HG02610 (cell line): ENCODE data around the gene GAB2.
A peak's percentile ranks its signal among the peaks of the same experiment; 100 is the strongest.

Source experiments
- ATAC-seq: cut with Tn5 transposase; IDR thresholded peaks from one replicate; pipeline ENCODE4 v1.9.1; 2021; ENCODE audit warnings: mild to moderate bottlenecking, moderate library complexity; ENCODE audit not compliant: unreplicated experiment

Gene GAB2

DNA sequence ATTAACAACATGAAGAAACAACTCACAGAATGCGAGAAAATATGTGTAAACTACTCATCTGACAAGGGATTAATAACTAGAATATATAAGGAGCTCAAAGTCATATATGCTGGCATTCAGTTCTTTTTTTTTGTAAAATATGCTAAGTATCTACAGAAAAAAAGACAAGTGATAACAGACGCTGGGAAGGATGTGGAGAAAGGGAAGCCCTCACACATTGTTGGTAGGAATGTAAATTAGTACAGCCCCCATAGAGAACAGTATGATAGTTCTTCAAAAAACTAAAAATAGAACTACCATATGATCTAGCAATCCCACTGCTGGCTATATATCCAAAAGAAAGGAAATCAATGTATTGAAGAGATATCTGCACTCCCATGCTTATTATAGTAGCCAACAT lies 13.8 kb downstream of the GAB2 start:
- no peak for ATAC-seq

DNA sequence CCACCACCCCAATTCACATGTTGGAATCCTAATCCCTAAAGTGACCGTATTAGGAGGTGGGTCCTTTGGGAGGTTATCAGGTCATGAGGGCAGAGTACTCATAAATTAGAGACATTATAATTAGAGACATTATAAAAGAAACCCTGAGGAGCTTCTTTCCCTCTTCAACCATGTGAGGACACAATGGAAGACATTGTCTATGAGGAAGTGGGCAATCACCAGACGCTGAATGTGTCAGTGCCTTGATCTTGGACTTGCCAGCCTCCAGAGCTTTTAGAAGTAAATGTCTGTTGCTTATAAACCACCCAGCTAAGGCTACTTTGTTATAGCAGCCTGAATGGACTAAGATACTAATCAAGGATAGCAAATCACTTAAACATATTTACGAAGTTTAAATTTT lies 14.8 kb downstream of the GAB2 start:
- no peak for ATAC-seq

DNA sequence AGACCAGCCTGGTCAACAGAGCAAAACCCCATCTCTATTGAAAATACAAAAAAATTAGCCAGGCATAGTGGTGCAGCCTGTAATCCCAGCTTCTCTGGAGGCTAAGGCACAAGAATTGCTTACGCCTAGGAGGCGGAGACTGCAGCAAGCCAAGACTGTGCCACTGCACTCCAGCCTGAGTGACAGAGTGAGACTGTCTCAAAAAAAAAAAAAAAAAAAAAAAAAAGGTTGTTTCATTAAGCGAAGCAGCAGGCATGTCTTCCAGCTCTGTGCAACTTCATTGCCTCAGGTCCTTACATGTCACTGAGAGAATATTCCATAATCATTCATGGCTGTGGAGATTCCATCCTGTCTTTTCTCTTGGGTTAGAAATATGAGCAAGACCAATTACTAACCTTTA lies 16.9 kb downstream of the GAB2 start:
- ATAC-seq = no peak

DNA sequence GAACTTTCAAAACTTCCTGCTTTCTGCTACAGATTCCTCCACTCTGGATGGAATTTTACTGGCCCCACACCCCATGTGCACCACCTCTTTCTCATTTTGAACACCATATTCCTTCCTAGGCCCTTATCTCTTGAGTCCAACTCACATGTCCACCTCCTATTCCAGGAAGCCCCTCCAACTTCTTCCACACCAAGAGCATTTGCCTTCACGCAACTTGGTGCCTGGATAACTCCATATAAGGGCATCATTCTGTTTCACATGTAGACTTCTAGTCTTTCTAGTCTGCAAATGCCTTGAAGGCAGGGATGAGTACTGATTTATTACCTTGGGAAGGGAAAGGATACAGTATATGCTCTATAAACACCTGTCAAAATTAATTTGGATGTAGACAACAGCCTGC lies 17.5 kb downstream of the GAB2 start:
- no peak for ATAC-seq

DNA sequence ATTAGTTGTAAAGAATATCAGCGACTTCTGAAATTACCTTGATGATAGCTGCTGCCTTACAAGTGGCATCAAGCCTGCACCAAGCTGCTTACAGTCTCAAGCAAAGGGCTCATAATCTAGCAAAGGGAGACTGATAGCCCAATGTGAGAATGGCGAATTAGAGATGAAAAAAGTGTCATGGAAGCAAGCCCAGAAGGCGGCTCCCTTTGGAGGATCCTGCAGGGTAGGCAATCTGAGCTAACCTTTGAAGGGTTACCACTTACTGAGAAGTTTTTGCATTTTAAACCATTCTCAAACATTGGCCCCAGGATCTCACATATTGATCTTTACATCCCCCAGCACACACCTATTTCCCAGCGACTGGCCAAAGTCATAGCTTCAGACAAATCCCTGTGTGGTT lies 18.5 kb downstream of the GAB2 start:
- no peak for ATAC-seq

DNA sequence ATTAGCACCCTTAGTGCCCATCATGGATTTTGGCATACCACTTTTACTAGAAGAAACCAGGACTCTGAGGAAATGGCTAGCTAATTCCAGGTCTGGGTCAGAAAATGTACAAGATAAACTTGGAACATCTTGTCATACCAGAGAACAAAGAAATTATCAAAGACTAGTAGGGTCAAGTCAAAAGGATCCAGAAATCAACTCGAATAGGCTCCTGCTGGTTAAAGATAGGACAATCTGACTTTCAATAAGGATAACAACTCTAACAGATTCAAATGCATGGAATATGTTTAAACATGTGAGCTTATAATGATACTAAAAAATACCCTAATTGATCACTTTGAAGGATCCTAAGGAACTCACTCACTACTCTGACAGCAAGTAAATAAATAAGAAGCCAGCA lies 18.9 kb downstream of the GAB2 start:
- no peak for ATAC-seq

DNA sequence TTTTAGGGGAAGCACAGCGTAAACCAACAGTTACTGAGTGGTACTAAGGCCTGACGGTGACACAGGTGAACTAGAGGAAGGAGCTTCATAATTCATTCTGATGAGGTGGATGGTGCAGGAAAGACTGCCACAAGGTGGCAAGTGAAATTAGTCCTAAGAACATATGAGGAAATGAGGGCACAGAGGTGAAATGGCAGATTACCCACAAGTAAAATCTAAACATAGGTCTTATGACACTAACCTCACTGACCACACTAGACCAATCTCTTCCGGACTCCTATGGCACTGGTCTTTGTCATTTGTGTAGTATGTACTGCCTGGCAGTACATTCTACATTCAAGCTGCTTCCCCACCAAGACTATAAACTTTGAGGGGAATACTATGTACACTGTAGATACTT lies 20.2 kb downstream of the GAB2 start:
- ATAC-seq = peak; percentile 88

DNA sequence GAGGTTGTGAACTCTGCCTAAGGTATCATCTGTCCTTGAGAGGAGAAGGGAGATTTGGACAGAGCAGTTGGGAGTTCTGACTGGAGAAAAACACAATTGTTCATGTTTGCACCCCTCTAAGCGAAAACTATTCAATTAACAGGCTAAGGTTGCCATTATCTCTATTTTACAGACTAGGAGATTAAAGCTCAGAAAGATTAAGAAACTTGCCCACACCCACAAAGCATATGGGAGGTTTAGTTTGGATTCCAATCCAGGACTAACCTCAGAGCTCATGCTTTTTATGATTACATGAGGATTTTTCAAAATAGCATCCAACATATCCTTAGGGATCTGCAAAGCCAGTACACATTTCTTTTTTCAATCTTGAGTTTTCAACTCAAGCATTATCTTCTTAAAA lies 22.0 kb downstream of the GAB2 start:
- ATAC-seq = no peak

DNA sequence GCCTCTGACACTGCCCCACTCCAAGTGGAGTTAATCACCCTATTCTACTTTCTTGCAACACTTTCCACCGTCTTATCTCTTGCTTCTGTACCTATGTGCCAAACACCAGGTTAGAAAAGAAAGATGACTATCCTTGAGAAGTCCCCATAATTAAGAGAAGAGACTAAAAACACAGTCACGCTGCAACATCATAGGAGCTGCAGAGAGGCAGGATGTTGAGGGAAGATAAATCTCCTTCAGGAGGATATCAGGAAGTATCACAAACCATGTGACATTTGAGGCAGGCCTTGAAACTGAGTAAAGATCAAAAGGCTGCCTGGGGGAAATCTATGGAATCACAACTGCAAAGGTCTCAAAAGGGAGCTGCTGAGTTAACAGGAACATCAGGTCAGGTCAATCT lies 24.8 kb downstream of the GAB2 start:
- no peak for ATAC-seq

DNA sequence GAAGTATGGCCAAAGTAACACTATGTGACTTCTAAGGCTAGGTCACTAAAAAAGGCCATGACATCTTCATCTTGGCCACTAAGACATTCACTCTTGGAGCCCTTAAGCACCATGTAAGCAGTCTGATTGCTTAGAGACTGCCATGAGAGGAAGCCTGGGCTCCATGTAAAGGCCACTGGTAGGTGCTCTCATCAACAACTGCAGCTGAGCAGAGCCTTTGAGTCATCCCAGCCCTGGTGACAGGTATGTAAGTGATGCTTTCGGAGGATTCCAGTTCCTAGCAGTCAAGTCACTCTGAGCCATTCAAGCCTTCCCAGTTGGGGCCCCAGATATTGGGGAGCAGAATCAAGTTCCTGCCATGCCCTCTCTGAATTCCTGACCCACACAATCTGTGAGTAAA lies 26.2 kb downstream of the GAB2 start:
- no peak for ATAC-seq

DNA sequence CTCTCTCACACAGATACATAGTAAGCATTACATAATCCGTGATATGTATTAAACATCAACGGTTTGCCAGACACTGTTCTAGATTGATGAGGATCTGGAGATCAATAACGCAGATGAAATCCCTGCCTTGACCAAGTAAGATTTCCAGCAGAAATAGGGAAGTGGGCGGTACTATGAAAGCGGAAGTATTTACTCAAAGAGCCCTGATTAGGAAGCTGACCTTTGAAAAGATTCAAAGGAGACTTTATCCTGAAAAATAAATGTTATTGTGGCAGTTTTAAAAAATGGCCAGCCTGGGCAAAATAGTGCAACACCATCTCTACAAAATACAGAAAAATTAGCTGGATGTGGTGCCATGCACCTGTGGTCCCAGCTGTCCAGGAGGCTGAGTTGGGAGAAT lies 26.8 kb downstream of the GAB2 start:
- no peak for ATAC-seq

DNA sequence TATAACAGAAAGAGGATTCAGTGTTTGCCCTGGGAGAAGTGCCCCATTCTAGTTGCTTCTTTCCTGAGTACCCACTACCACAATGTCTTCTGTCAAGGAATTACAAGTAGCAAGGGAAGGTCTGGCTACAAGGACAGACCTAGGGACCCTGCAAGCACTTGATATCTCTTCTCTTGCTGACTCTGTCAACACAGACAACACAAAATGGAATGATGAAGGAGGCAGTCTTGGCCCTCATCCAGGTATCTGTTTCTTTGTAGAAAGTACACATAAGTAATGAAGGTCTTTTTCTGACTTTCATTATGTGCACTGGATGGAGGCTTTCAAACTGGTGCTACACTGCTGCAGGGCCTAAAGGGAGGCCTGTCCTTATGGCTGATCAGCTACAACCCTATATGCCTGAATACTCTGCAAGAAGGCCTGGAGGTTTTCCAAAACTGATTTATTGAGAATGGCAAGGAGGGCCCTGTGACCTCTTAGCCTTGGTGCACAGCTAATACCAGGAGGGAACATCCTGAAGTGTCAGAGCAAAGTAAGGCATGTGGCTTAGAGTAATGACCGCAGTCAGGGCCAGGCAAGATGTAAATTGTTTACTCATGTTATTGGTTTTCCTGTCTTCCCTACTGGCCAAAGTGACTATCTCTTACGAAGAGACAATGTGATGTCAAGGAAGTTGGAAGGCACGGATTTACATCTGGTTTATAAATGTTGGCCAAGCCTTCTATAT lies 31.2 kb downstream of the GAB2 start:
- no peak for ATAC-seq

DNA sequence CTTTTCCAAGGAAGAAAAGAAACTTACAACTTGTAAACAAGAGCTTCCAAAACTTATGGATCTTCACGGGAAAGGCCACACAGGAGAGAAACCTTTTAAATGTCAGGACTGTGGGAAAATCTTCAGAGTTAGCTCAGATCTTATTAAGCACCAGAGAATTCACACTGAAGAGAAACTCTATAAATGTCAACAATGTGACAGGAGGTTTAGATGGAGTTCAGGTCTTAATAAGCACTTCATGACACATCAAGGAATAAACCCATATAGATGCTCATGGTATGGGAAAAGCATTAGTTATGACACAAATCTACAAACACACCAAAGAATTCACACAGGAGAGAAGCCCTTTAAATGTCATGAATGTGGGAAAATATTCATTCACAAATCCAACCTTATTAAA lies 32.4 kb downstream of the GAB2 start:
- no peak for ATAC-seq

DNA sequence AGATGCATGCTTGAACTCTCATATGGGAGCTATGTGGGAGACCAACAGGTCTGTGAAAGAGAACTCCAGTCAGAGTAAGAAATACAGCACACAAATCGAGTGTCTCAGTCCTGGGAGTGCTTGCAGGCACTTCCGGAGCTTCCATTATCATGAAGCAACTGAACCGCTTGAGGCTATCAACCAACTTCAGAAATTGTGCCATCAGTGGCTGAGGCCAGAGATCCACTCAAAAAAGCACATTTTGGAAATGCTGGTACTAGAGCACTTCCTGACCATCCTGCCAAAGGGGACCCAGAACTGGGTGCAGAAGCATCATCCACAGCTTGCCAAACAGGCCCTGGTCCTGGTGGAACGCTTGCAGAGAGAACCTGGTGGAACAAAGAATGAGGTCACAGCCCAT lies 33.4 kb downstream of the GAB2 start:
- ATAC-seq = no peak

DNA sequence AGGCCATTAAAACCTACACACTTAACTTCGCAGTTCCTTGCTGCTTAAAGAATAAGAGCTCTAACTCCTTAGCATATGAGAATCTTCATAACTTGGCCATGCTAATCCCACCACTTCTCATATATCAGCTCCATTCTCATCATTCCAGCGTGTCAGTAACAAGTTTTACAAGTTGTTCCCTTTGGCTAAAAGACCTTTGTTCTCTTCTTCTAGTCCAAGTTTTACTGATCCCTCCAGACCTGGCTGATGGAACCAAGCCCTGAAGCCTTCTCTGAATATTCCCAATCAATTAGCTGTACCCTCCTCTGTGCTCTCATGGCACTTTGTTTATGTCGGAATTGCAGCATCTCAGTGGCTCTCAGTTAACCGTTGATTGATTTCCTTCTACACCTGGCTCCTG lies 35.8 kb downstream of the GAB2 start:
- ATAC-seq = no peak

DNA sequence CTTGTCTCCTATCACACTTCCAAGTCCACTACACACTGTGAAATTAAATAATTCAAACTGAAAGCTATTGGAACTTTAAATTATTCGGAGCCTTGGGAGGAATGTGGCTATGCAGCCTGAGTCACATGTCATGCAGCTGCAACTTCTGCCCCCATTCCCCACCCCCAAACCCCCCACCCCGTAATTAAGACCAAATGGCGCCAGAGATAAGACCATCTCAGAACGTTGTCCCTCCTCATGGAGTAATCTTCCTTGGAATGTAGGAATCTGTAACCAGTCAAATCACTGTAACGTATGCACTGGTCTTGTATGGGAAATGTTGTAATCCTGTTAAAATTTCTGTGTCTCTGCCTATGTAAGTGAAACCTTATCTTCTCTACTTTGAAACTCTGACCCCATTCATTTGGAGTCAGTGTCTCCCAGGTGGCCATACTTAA lies 37.0 kb downstream of the GAB2 start:
- no peak for ATAC-seq

DNA sequence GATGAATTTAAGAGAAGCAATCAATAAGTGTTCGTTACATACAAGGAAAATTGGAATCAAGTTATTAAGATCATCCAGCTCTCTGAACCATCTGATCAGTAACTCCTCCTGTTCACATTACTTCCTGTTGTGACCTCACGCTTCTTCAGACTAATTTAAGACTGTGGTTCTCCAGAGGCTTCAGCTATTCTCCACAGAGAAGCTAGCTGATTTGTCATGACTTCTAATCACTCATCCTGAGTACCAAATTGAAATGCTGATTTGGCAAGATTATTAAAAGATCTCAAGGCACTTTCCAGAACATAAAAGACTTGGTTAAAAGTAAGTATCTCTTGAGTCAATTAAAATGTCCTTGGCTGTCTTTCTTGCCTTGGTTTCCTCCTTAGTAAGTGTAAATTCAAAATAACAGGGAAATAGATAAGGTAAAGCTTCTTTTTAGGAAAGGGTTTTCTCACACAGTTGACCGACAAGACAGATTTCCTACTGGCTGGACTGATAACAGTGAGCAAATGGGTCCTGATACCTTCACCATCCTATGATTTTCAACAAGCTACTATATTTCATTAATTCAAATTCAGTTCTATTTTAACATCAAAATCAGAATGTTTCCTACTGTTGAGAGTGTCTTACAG lies 38.5 kb downstream of the GAB2 start:
- ATAC-seq = no peak

DNA sequence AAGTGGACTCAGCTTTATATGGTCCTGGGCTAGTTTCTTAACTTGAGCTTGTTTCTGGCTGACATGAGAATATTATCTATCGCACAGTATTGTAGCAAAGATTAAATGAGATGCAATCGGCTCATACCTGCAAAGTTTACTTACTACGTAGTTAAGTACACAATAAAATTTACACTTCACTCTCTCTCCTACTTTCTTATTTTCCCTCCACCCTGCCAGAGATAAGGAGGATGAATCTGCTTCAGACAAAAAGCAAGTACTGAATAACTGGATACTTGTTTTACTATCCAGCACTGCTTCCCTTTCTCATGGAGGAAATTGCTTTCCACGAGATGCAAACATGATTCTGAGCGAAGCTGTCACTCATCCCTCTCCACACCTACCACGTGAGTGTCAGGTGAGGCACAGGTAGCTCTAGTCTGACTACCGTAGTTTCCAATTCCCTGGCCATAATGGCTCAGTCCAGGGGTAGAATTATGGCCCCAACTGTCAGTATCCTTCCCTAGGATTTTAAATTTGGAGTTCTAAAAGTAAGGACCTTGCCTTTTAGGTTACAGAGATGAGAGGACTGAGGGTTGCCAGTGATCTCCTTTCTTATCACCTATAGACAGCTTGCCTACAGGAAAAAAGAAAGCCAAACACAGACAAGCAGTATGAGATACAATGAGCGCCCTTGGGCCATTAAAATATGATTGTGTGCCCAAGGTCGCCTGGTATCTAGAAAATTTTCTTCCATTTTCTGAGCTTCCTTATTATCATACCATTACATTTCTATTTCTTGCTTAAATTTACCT lies 39.8 kb downstream of the GAB2 start:
- no peak for ATAC-seq

DNA sequence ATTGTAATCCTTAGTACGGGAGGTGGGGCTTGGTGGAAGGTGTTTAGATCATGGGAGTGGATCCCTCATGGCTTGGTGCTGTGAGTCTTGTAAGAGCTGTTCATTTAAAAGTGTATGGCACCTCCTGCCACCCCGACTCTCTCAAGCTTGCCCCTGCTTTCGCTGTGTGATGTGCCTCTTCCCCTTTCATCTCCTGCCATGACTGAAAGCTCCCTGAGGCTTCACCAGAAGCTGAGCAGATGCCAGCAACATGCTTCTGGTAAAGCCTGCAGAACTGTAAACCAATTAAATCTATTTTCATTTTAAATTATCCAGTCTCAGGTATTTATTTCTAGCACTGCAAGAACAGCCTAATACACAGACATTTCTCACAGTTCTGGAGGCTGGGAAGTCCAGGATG lies 40.8 kb downstream of the GAB2 start:
- ATAC-seq = no peak

DNA sequence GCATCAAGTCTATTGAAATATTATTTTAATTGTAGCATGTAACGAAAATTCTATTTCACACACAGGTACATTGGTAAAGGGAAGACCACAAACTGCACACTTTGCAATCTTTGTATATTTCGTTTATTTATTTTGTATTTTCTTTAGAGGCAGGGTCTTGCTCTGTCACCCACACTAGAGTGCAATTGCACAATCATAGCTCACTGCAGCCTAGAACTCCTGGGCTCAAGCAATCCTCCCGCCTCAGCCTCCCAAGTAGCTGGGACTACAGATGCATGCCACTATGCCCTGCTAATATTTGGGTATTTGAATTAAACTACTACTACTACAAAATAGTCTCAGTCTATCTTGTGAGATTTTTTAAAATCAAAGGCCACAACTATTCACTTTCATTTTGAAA lies 42.7 kb downstream of the GAB2 start:
- ATAC-seq = no peak

DNA sequence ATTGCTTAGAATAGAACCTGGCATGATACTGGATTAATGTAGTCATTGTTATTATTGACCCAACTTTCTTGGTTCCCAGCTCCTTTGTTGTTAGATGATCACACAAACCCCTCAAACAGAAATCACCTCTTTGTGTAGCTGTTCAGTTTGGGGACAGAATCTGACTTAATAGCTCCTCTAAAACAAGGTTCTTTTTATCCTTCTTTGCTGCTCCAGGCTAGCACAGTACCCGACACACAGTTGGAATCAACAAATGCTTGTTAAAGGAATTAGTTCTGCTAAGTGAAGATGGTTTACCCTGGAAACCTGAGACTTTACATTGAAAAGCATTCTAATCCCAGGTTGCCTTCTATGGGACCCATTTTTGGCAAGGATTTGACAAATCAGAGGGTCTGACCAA lies 43.9 kb downstream of the GAB2 start:
- ATAC-seq = no peak

DNA sequence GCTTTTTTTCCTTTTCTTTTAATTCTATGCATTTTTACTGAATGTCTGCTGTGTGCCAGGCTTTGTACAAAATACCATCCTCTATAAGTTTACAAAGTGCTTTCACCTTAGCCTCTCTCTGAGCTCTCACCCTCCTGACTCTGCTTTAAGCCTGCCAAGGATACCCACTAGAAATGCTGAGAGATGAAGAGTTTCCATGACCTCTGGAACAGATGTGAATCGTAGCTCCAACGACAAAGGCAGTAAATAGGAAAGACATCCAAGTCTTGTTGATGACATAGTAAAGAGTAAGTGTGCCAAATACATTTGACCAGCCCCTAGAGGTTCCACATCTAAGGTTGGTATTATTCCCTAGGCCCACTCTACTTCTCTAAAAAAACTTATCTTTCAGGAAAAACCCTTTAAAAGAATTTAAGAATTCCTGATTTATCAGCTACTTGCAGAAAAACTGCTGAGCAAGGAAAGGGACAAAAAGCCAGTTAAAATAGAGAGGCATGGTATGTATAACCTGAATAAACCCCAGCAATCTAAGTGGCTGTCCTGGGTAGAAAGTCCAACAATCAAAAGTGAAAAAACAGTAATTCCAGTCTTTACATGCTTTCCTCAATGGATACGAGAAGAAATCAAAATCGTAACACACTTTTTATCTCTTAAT lies 45.4 kb downstream of the GAB2 start:
- ATAC-seq = no peak
